HepG2 (cell line): Measurements from ENCODE around the gene EDN3. TPM values are rescaled to one million over a fixed set of nuclear protein-coding genes. Genes with fewer than 3 reads are reported as not detected.

Experiments used
- ATAC-seq: fragments of 200-7000 bp; cut with Tn5 transposase; 3 replicates; pipeline ENCODE4 v1.9.1; 2020; ENCODE audit warnings: mild to moderate bottlenecking, moderate library complexity
- BruUV-seq: library from RNA; stranded (reverse); fragments of 400-500 nt; replicated peaks from 2 replicates; lab custom pipeline; 2021; lab: Mats Ljungman, UMichigan
- CTCF ChIA-PET: fragments of 300-600 bp; formaldehyde crosslinking; extraction: SDS; loops from one replicate; lab custom pipeline; 2021; ENCODE audit warnings: low total read pairs, inconsistent platforms, low intra/inter-chr PET ratio; lab: Yijun Ruan, JAX
- POLR2A ChIA-PET: fragments of 350-600 bp; sonication (Branson Sonifier 250); formaldehyde crosslinking; loops from one replicate; lab custom pipeline; 2020; ENCODE audit warnings: antibody characterized with exemption, inconsistent platforms; lab: Yijun Ruan, JAX
- DNase-seq: peaks from one replicate; pipeline ENCODE4 v3.0.0-alpha.2; 2015; ENCODE audit warnings: low spot score
- FAIRE-seq: peaks from 3 replicates; lab custom pipeline; 2011; peaks lifted over from hg19 to GRCh38; lab: Jason Lieb, UNC
- H2AFZ ChIP-seq: one replicate; pipeline ENCODE4 v1.6.1; 2011; ENCODE audit warnings: low read length, inconsistent platforms
- H3K27ac ChIP-seq: fragments of 300-600 bp; 3 replicates; pipeline ENCODE4 v1.8.0; 2011; ENCODE audit warnings: mixed run types, mild to moderate bottlenecking, mixed read lengths, low read length, inconsistent platforms; ENCODE audit not compliant: insufficient read depth; ENCODE audit errors: extremely low read length
- H3K27me3 ChIP-seq, 2 experiments: fragments of 200-600 bp in 1 of 2; 2 replicates in 1 of 2; 3 replicates in 1 of 2; pipeline versions ENCODE4 v1.6.0 to v1.8.0; 2011; ENCODE audit warnings: low read length in 2 of 2, mild to moderate bottlenecking in 2 of 2, moderate library complexity in 2 of 2, inconsistent platforms in 1 of 2; ENCODE audit not compliant: insufficient read depth in 2 of 2, control insufficient read depth in 1 of 2
- H3K36me3 ChIP-seq, 2 experiments: fragments of 200-600 bp in 1 of 2; replicated peaks in 1 of 2; 2 replicates in 1 of 2; 3 replicates in 1 of 2; pipeline versions ENCODE4 v1.5.1 to v1.8.0; 2011; ENCODE audit warnings: low read length in 2 of 2, inconsistent platforms in 1 of 2; ENCODE audit not compliant: insufficient read depth in 2 of 2, control insufficient read depth in 1 of 2
- H3K4me1 ChIP-seq: 2 replicates; pipeline ENCODE4 v1.5.1; 2012; ENCODE audit warnings: low read length, inconsistent platforms; ENCODE audit not compliant: insufficient read depth
- H3K4me2 ChIP-seq: 2 replicates; pipeline ENCODE4 v1.6.0; 2011; ENCODE audit warnings: low read depth, low read length, inconsistent platforms
- H3K4me3 ChIP-seq, 3 experiments: fragments of 200-600 bp in 1 of 3; sonication (generic), shearing (Covaris generic) in 1 of 3; replicated peaks in 1 of 3; 2 replicates each; pipeline ENCODE4 v1.5.1; 2011 to 2016; ENCODE audit warnings: low read length in 3 of 3, inconsistent platforms in 2 of 3, low read depth in 2 of 3, mild to moderate bottlenecking in 2 of 3, control low read depth in 1 of 3, mixed read lengths in 1 of 3; ENCODE audit not compliant: insufficient read depth in 1 of 3
- H3K79me2 ChIP-seq: one replicate; pipeline ENCODE4 v1.6.1; 2011; ENCODE audit warnings: low read length, inconsistent platforms; ENCODE audit not compliant: insufficient read depth
- H3K9ac ChIP-seq: 2 replicates; pipeline ENCODE4 v1.6.0; 2011; ENCODE audit warnings: mild to moderate bottlenecking, low read depth, low read length, inconsistent platforms; ENCODE audit not compliant: insufficient read depth
- H3K9me3 ChIP-seq: 2 replicates; pipeline ENCODE4 v1.5.1; 2012; ENCODE audit warnings: mild to moderate bottlenecking, low read length
- H4K20me1 ChIP-seq: 2 replicates; pipeline ENCODE4 v1.6.0; 2011; ENCODE audit warnings: inconsistent platforms, mild to moderate bottlenecking, low read length, moderate library complexity; ENCODE audit not compliant: insufficient read depth
- ATF6 ChIP-seq: sonication (generic); formaldehyde crosslinking; conservative IDR thresholded peaks from 2 replicates; pipeline ENCODE4 v1.4.0; 2020; ENCODE audit warnings: missing genetic modification reagents
- FOSL1 ChIP-seq: sonication (generic); formaldehyde crosslinking; IDR thresholded peaks from 2 replicates; pipeline ENCODE4 v1.9.0; 2021; ENCODE audit warnings: missing genetic modification reagents, borderline replicate concordance
- HIVEP1 ChIP-seq: sonication (generic); formaldehyde crosslinking; IDR thresholded peaks from 2 replicates; pipeline ENCODE4 v1.4.0; 2020; ENCODE audit warnings: mild to moderate bottlenecking, missing genetic modification reagents
- KIAA2018 ChIP-seq: sonication (generic); formaldehyde crosslinking; IDR thresholded peaks from 2 replicates; pipeline ENCODE4 v1.5.0; 2020; ENCODE audit warnings: mild to moderate bottlenecking, missing genetic modification reagents, borderline replicate concordance
- KMT2B ChIP-seq: IDR thresholded peaks from 2 replicates; pipeline ENCODE4 v1.6.1; 2016; ENCODE audit warnings: missing genetic modification reagents, missing compliant biosample characterization
- MTF1 ChIP-seq: sonication (generic); formaldehyde crosslinking; IDR thresholded peaks from 2 replicates; pipeline ENCODE4 v1.5.0; 2020; ENCODE audit warnings: missing genetic modification reagents
- MYNN ChIP-seq: sonication (generic); formaldehyde crosslinking; IDR thresholded peaks from 2 replicates; pipeline ENCODE4 v1.4.0; 2020; ENCODE audit warnings: mild to moderate bottlenecking, low read depth, missing genetic modification reagents
- NFRKB ChIP-seq: fragments of 450-650 bp; IDR thresholded peaks from 2 replicates; pipeline ENCODE4 v1.6.1; 2017
- SMYD3 ChIP-seq: sonication (generic); formaldehyde crosslinking; IDR thresholded peaks from 2 replicates; pipeline ENCODE4 v1.8.1; 2023; ENCODE audit warnings: mild to moderate bottlenecking, missing genetic modification reagents
- ZNF564 ChIP-seq: sonication (generic); formaldehyde crosslinking; IDR thresholded peaks from 2 replicates; pipeline ENCODE4 v1.8.1; 2023; ENCODE audit warnings: mild to moderate bottlenecking, missing genetic modification reagents
- ZNF678 ChIP-seq: sonication (generic); formaldehyde crosslinking; IDR thresholded peaks from 2 replicates; pipeline ENCODE4 v1.4.0; 2020; ENCODE audit warnings: mild to moderate bottlenecking, missing genetic modification reagents
- ZSCAN29 ChIP-seq: sonication (generic); formaldehyde crosslinking; conservative IDR thresholded peaks from 2 replicates; pipeline ENCODE4 v1.4.0; 2020; ENCODE audit warnings: mild to moderate bottlenecking, missing genetic modification reagents
- whole genome bisulfite sequencing: methylation state at CpG from one replicate; pipeline ENCODE4 v1.1.6; 2017; ENCODE audit warnings: low lambda C conversion rate; 5-methylcytosine and 5-hydroxymethylcytosine counted together
- in situ Hi-C: cut with HindIII; loops from 2 replicates; pipeline ENCODE4 v1.10.0; 2017; ENCODE audit warnings: low pct_unique_long_range_greater_than_20kb; ENCODE audit not compliant: extremely low pct_ligation_motif_present
- intact Hi-C: fragments of 100-400 bp; cut with micrococcal nuclease; formaldehyde crosslinking; loops from one replicate; pipeline ENCODE4 v1.10.0; 2022; ENCODE audit not compliant: unreplicated experiment
- polyA plus RNA-seq, 8 experiments: library from polyadenylated mRNA; depleted of rRNA in 3 of 8; stranded (reverse) in 7 of 8; unstranded in 1 of 8; fragments of >200 nt; fragmentation: Illumina TruSeq in 4 of 8; extraction: Trizol in 4 of 8; gene quantifications; 2 replicates each; pipeline versions ENCODE4 v1.2.1 to v1.2.3, GENCODE V29; 2011 to 2016; ENCODE audit warnings: low read depth in 4 of 8, missing spikeins in 1 of 8, mixed read lengths in 1 of 8; ENCODE audit not compliant: insufficient read depth in 1 of 8
- total RNA-seq, 5 experiments: library from RNA; depleted of rRNA; stranded (reverse); fragments of >200 nt; fragmentation: Illumina TruSeq; extraction: Trizol; gene quantifications; 2 replicates each; pipeline ENCODE4 v1.2.3, GENCODE V29; 2016; ENCODE audit warnings: low read depth in 1 of 5
- TF ChIP-seq, protein P1 (sequence below): sonication (generic); formaldehyde crosslinking; IDR thresholded peaks from 2 replicates; pipeline ENCODE4 v1.4.0; 2020; ENCODE audit warnings: missing genetic modification reagents
- TF ChIP-seq, protein P2 (sequence below): sonication (generic); formaldehyde crosslinking; IDR thresholded peaks from 2 replicates; pipeline ENCODE4 v1.5.0; 2020; ENCODE audit warnings: missing genetic modification reagents

Gene EDN3
- total and polyA plus RNA-seq, 2 of the 13 experiments (the other 11 are each of a cell fraction or from before 2014, with no cell fraction given), result not detected

DNA sequence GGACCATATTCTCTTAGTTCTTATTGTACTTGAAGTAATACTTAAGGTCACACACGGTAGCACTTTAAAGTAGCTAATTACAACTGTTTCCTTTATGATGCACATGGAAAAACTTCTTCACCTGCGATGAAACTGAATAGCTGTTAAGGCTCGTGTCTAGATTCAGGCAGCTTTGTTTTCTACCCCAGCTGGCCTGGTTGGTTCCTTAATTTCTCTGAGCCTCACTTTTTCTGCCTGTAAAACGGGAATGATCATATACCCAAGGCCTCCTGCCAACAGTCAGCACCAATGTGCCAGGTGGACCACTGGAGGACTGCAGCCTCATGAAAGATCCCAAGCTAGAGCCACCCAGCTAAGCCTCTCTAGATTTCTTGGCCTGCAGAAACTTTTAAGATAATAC, 35.0 kb downstream of the EDN3 start:
- in situ Hi-C loops, result no loop called here
- ATAC-seq, result no peak
- Histone ChIP-seq H3K4me3 (no peak overlapping the region), H3K4me2 (no peak overlapping the region), H3K27ac (no peak overlapping the region)
- POLR2A ChIA-PET, result no interaction called here
- CTCF ChIA-PET, result no interaction called here
- TF ChIP-seq KMT2B (CRISPR knock-in tag), result no peak
- no peak for TF ChIP-seq MTF1 (CRISPR knock-in tag)
- TF ChIP-seq HIVEP1 (CRISPR knock-in tag), result no peak
- no peak for TF ChIP-seq SMYD3 (CRISPR knock-in tag)
- TF ChIP-seq FOSL1 (CRISPR knock-in tag), result no peak
- TF ChIP-seq ATF6 (CRISPR knock-in tag), result no peak
- no peak for TF ChIP-seq ZSCAN29
- no peak for TF ChIP-seq NFRKB
- TF ChIP-seq, protein P1, sequence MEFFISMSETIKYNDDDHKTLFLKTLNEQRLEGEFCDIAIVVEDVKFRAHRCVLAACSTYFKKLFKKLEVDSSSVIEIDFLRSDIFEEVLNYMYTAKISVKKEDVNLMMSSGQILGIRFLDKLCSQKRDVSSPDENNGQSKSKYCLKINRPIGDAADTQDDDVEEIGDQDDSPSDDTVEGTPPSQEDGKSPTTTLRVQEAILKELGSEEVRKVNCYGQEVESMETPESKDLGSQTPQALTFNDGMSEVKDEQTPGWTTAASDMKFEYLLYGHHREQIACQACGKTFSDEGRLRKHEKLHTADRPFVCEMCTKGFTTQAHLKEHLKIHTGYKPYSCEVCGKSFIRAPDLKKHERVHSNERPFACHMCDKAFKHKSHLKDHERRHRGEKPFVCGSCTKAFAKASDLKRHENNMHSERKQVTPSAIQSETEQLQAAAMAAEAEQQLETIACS (CRISPR knock-in tag), result no peak
- TF ChIP-seq MYNN, result no peak
- TF ChIP-seq KIAA2018 (CRISPR knock-in tag), result no peak
- TF ChIP-seq, protein P2, sequence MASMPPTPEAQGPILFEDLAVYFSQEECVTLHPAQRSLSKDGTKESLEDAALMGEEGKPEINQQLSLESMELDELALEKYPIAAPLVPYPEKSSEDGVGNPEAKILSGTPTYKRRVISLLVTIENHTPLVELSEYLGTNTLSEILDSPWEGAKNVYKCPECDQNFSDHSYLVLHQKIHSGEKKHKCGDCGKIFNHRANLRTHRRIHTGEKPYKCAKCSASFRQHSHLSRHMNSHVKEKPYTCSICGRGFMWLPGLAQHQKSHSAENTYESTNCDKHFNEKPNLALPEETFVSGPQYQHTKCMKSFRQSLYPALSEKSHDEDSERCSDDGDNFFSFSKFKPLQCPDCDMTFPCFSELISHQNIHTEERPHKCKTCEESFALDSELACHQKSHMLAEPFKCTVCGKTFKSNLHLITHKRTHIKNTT, result no peak
- no peak for TF ChIP-seq ZNF564 (CRISPR knock-in tag)
- no peak for TF ChIP-seq ZNF678 (CRISPR knock-in tag)
- TF ChIP-seq, all 625 proteins: peak for 0
- 7% methylated on average over 4 of the region's 4 CpGs for WGBS
- intact Hi-C loops, result no loop called here
- Histone ChIP-seq H3K4me1 (no peaks in the 10 kb centered on the region), H3K9me3 (no peaks in the 10 kb centered on the region), H4K20me1 (no peaks in the 10 kb centered on the region), H2AFZ (no peak overlapping the region), H3K27me3 (peaks cover 3 to 16% of the 10 kb centered on the region in 2 experiments; a peak in 1 of 5 replicates), H3K79me2 (no peaks in the 10 kb centered on the region), H3K36me3 (no peaks in the 10 kb centered on the region), H3K9ac (no peak overlapping the region)
- no TSS peak for BruUV-seq
- DNase-seq (no peak), FAIRE-seq (no peak)
